LNCAP (cell line): ENCODE results near the gene METRNL.

Experiments used
- CTCF ChIP-seq: fragments of 450-650 bp; IDR thresholded peaks from 2 replicates; pipeline ENCODE4 v1.5.1; 2017; ENCODE audit warnings: mild to moderate bottlenecking

METRNL gene

DNA sequence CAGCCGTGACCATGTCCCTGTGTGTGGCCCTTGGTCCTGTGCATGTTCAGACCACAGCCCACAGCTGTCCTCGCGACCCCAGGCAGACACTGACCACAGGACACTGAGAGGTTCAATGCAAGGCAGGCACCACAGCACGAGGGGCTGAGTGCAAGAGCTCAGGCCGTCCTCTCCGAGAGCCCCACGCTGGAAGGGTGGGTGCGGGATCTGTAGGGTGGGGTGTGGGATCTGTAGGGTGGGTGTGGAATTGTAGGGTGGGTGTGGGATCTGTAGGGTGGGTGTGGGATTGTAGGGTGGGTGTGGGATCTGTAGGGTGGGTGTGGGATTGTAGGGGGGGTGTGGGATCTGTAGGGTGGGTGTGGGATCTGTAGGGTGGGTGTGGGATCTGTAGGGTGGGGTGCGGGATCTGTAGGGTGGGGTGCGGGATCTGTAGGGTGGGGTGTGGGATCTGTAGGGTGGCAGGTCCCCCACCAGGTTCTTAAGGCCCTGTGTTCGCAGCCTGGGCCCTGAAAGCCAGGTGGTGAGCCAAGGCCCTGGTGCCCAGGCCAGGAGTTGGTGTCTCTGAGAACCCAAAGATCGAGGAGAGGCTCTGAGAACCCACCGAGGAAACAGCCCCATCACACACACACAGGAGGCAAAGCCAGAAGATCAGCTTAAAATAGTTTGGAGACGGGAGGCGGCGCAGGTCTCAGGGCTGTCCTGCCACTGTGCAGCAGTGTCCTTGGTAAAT, 48.2 kb downstream of the METRNL start:
- no peak for TF ChIP-seq CTCF

DNA sequence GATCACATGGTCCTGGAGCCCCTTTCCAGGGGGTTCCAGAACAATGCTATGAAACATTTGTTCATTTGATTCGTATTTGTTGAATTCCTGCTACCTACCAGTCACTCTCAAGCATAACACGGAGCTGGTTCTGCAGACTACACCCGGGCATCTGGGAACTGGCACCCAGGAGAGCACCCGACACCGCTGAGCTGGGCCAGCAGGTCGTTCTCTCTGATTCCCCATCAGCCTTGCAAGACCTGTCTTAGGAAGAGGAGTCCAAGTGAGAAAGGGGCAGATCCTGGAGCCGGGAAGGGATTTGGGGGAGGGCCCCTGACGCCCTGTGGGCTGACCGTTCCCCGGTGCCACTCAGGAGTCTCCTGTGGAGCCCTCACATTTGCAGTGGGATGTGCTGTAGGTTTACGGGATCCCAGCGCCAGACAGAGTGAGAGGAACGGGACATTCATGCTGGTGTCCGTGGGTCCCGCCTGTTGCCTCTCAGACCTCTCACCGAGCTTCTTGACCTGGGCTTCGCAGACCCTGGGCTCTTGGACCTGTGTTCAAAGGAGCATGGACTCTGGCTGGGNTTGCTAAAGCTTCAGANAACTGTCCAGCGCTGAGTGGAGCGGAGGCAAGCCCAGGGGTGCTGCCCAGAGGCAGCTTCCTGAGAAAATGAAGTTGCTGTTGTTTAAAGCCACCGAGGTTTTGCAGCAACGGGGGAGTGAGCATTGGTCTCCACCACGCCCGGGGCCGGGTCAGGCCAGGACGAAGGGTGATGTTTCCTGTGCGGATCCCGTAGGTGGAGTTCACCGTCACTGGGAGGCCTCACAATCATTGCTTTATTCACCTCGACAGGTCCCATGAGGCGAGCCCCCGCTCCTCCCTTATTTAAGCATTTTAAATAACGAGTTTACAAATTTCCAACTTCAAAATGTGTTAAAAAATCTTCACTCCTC, 49.2 kb downstream of the METRNL start:
- no peak for TF ChIP-seq CTCF

DNA sequence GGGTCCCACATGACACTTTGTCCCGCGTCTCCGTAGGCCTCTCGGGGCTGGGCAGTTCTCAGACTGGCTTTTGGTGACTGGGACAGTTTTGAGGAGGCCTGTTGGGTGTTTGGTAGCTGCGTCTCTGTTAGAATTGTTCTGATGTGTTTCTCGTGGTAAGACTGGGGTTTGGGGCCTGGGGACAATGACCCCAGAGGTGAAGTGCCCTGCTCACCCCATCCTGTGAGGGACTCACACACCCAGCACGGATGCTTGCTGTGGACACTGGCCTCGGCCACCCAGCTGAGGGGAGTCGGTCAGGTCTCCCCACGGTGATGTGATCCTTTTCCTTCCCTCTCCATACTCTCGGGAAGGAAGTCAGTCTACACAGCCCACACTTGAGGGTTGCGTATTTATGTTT, 50.3 kb downstream of the METRNL start:
- TF ChIP-seq CTCF: no peak

- no peak for TF ChIP-seq CTCF
Measured at GRCh38 chr17:83131401-83132011, 52.1 kb downstream of the METRNL start.

GRCh38 chr17:83132251-83133081, 53.1 kb downstream of the METRNL start:
- no peak for TF ChIP-seq CTCF

DNA sequence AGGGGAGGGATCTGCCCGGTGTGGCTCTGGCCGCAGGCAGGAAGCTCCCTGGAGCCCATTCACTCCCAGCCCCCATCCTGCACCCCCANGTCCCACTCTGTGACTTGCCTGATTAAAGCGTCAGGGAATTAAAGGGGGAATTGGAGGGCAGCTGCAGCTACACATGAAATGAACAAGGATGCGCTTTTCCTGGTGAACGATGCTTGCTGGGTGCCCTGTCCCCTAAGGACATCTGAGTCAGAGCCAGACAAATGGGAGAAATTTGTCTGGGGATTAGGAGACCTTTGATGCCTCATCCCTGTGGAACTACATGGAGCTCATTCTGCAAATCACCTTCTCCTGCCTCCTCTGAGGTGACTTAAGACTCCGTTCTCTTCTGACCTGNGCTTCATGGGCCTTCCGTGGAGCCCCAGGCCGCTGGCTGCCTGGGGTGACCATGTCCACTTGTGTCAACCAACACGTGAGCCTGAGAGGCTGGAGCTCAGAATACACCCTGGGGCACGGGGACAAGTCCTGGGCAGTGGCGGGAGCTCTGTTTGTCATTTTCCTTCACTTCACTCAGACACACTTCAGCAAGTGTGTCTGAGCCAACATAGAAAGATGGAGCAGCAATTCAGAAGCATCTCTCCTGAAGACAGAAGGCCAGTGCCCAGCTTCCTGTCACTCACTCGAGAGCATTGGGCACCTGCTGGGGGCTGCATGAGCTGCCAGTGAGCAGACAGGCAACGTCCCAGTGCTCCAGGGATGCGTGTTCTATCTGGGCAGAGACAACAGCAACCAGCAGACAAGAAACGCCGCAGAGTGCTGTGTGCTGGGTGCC, 54.1 kb downstream of the METRNL start:
- TF ChIP-seq CTCF: no peak
